B cell (primary cell): Measurements from ENCODE around the gene PEPD. TPM values are rescaled to one million over a fixed set of nuclear protein-coding genes. Genes with fewer than 3 reads are reported as not detected.

Experiments
- ATAC-seq: fragments of 200-7000 bp; cut with Tn5 transposase; one replicate; pipeline ENCODE4 v1.10.0; 2021; ENCODE audit warnings: low read depth, mild to moderate bottlenecking, moderate number of reproducible peaks, moderate library complexity
- CTCF ChIA-PET: fragments of 350-600 bp; sonication (Branson Sonifier 250); formaldehyde crosslinking; loops from one replicate; lab custom pipeline; 2021; ENCODE audit warnings: antibody characterized with exemption, inconsistent platforms; lab: Charles Lee
- POLR2A ChIA-PET: fragments of 350-600 bp; sonication (Branson Sonifier 250); formaldehyde crosslinking; loops from one replicate; lab custom pipeline; 2021; ENCODE audit warnings: antibody characterized with exemption; lab: Charles Lee
- DNase-seq: peaks from one replicate; pipeline ENCODE4 v3.0.0; 2013
- H2AFZ ChIP-seq: 2 replicates; pipeline ENCODE4 v1.6.1; 2012; ENCODE audit warnings: mild to moderate bottlenecking, low read depth, low read length; ENCODE audit not compliant: insufficient read depth, poor library complexity, severe bottlenecking
- H3K27ac ChIP-seq, 2 donors: 1 replicate in 1 of 2; 2 replicates in 1 of 2; pipeline ENCODE4 v1.5.1; 2012 to 2013; ENCODE audit warnings: low read length in 2 of 2, mild to moderate bottlenecking in 2 of 2, moderate library complexity in 1 of 2
- H3K27me3 ChIP-seq, 4 experiments: fragments of 200-600 bp in 1 of 4; sonication (generic) in 1 of 4; replicated peaks in 1 of 4; 1 replicate in 2 of 4; 2 replicates in 2 of 4; pipeline versions ENCODE4 v1.6.1 to v1.7.0; 2013 to 2016; ENCODE audit warnings: low read length in 3 of 4, mild to moderate bottlenecking in 2 of 4, mixed read lengths in 1 of 4, moderate library complexity in 1 of 4; ENCODE audit not compliant: insufficient read depth in 4 of 4, control insufficient read depth in 3 of 4; ENCODE audit errors: control extremely low read depth in 1 of 4
- H3K36me3 ChIP-seq, 2 experiments: replicated peaks in 1 of 2; 1 replicate in 1 of 2; 2 replicates in 1 of 2; pipeline versions ENCODE4 v1.6.1 to v1.7.1; 2013; ENCODE audit warnings: low read length in 1 of 2; ENCODE audit not compliant: insufficient read depth in 2 of 2, control insufficient read depth in 1 of 2; ENCODE audit errors: control extremely low read depth in 1 of 2, extremely low read depth in 1 of 2
- H3K4me1 ChIP-seq, 2 donors: fragments of 200-600 bp in 1 of 2; sonication (generic) in 1 of 2; 1 replicate in 1 of 2; 2 replicates in 1 of 2; pipeline versions ENCODE4 v1.5.1 to v1.6.1; 2013 to 2017; ENCODE audit warnings: low read length in 2 of 2; ENCODE audit not compliant: control insufficient read depth in 2 of 2, insufficient read depth in 2 of 2
- H3K4me2 ChIP-seq: replicated peaks from 2 replicates; pipeline ENCODE3; 2012; ENCODE audit warnings: mild to moderate bottlenecking, low read depth, low read length; ENCODE audit not compliant: poor library complexity, severe bottlenecking
- H3K4me3 ChIP-seq, 5 experiments: fragments of 200-600 bp in 1 of 5; sonication (generic) in 1 of 5; 1 replicate in 3 of 5; 2 replicates in 2 of 5; pipeline versions ENCODE4 v1.5.1 to v1.7.0; 2011 to 2016; ENCODE audit warnings: low read length in 4 of 5, mild to moderate bottlenecking in 4 of 5, low read depth in 2 of 5, control low read depth in 1 of 5, moderate library complexity in 1 of 5; ENCODE audit not compliant: insufficient read depth in 1 of 5; ENCODE audit errors: control extremely low read depth in 1 of 5, extremely low read depth in 1 of 5
- H3K79me2 ChIP-seq: fragments of 200-600 bp; sonication (generic); one replicate; pipeline ENCODE4 v1.6.0; 2016; ENCODE audit warnings: low read length; ENCODE audit not compliant: control insufficient read depth, insufficient read depth
- H3K9ac ChIP-seq: fragments of 200-600 bp; sonication (generic); 2 replicates; pipeline ENCODE4 v1.6.1; 2017; ENCODE audit warnings: mild to moderate bottlenecking, low read length, moderate library complexity
- H3K9me3 ChIP-seq, 3 donors: one replicate each; pipeline versions ENCODE4 v1.6.1 to v1.7.1; 2013; ENCODE audit warnings: low read length in 2 of 3; ENCODE audit not compliant: control insufficient read depth in 2 of 3, insufficient read depth in 1 of 3; ENCODE audit errors: control extremely low read depth in 1 of 3
- H4K20me1 ChIP-seq: 2 replicates; pipeline ENCODE4 v1.6.0; 2012; ENCODE audit warnings: mild to moderate bottlenecking, low read length; ENCODE audit not compliant: insufficient read depth, control insufficient read depth, poor library complexity, severe bottlenecking
- H3K27ac Mint-ChIP-seq: one replicate; pipeline ENCODE4 v1.8.0; 2021; ENCODE audit warnings: mixed read lengths
- H3K27me3 Mint-ChIP-seq: one replicate; pipeline ENCODE4 v1.8.0; 2021; ENCODE audit warnings: mixed read lengths
- H3K4me1 Mint-ChIP-seq: one replicate; pipeline ENCODE4 v1.8.0; 2021; ENCODE audit warnings: mixed read lengths
- H3K4me3 Mint-ChIP-seq: one replicate; pipeline ENCODE4 v1.8.0; 2021; ENCODE audit warnings: mixed read lengths
- H3K9me3 Mint-ChIP-seq: one replicate; pipeline ENCODE4 v1.8.0; 2022; ENCODE audit warnings: mixed read lengths; ENCODE audit not compliant: insufficient read depth
- CTCF ChIP-seq: fragments of 200-600 bp; IDR thresholded peaks from one replicate; pipeline ENCODE4 v1.8.0; 2022; ENCODE audit warnings: antibody characterized with exemption, mild to moderate bottlenecking
- EZH2 ChIP-seq: IDR thresholded peaks from 2 replicates; pipeline ENCODE4 v1.6.1; 2012; ENCODE audit warnings: borderline replicate concordance, low read depth, mild to moderate bottlenecking, moderate library complexity, low read length; ENCODE audit not compliant: insufficient read depth, poor library complexity, severe bottlenecking
- WGBS: methylation state at CpG from one replicate; pipeline ENCODE4 v1.1.5; 2013; ENCODE audit warnings: missing lambda C conversion rate; ENCODE audit not compliant: insufficient coverage; 5-methylcytosine and 5-hydroxymethylcytosine counted together
- intact Hi-C: fragments of 100-400 bp; cut with micrococcal nuclease; formaldehyde crosslinking; loops from one replicate; pipeline ENCODE4 v1.10.0; 2022
- polyA plus RNA-seq: library from polyadenylated mRNA; depleted of rRNA; stranded (reverse); fragments of >200 nt; gene quantifications from 2 replicates; pipeline ENCODE4 v1.2.3, GENCODE V29; 2012
- total RNA-seq, 2 donors: library from RNA; stranded (reverse); fragments of 120-200 nt in 1 of 2; gene quantifications; 1 replicate in 1 of 2; 2 replicates in 1 of 2; pipeline versions ENCODE4 v1.2.3 to v1.2.4, GENCODE V29; 2013 to 2022

Gene PEPD
- total and polyA plus RNA-seq, 2 donors (not counting 1 experiment from before 2014, with no cell fraction given): 36.4 to 42.7 TPM

- Histone ChIP-seq H3K4me2 (no peak overlapping the region), H3K9me3 (no peaks in the 10 kb centered on the region), H3K9ac (no peak overlapping the region), H2AFZ (no peak overlapping the region), H3K4me1 (no peaks in the 10 kb centered on the region), H3K36me3 (peaks cover 0 to 3% of the 10 kb centered on the region in 2 experiments), H3K27ac (no peak overlapping the region), H3K27me3 (no peaks in the 10 kb centered on the region), H4K20me1 (peaks cover 5% of the 10 kb centered on the region), H3K4me3 (no peak overlapping the region), H3K79me2 (no peaks in the 10 kb centered on the region)
- Mint-ChIP-seq H3K27ac (no peak overlapping the region), H3K4me1 (no peaks in the 10 kb centered on the region), H3K4me3 (no peak overlapping the region), H3K27me3 (no peaks in the 10 kb centered on the region), H3K9me3 (no peaks in the 10 kb centered on the region)
- ATAC-seq (no peak), DNase-seq (no peak)
- TF ChIP-seq EZH2 (no peak), CTCF (no peak)
- CTCF ChIA-PET: interaction anchor here (7.7 kb wide), 1 partner anchor 170 kb away, joined by 211 read pairs; no protein-coding TSS in a partner anchor
- POLR2A ChIA-PET: no interaction called here
- WGBS: 94% methylated on average over 20 of the region's 21 CpGs
- intact Hi-C loops: no loop called here
Observed at GRCh38 chr19:33410915-33411401, 110.6 kb downstream of the PEPD start.

- Histone ChIP-seq H3K27ac (no peak overlapping the region), H3K36me3 (peaks cover 0 to 3% of the 10 kb centered on the region in 2 experiments), H3K4me2 (no peak overlapping the region), H3K4me1 (no peaks in the 10 kb centered on the region), H3K9ac (no peak overlapping the region), H3K79me2 (no peaks in the 10 kb centered on the region), H3K9me3 (no peaks in the 10 kb centered on the region), H2AFZ (no peak overlapping the region), H3K4me3 (no peak overlapping the region), H4K20me1 (peaks cover 5% of the 10 kb centered on the region), H3K27me3 (no peaks in the 10 kb centered on the region)
- Mint-ChIP-seq H3K4me3 (no peak overlapping the region), H3K4me1 (no peaks in the 10 kb centered on the region), H3K27me3 (no peaks in the 10 kb centered on the region), H3K9me3 (no peaks in the 10 kb centered on the region), H3K27ac (no peak overlapping the region)
- POLR2A ChIA-PET: no interaction called here
- ATAC-seq (no peak), DNase-seq (no peak)
- intact Hi-C loops: loop anchor here (5.0 kb wide), 1 partner anchor 283 kb away; no protein-coding TSS in a partner anchor
- TF ChIP-seq CTCF (no peak), EZH2 (no peak)
- CTCF ChIA-PET: interaction anchor here (0.6 to 7.7 kb wide), 2 partner anchors 169 to 287 kb away, joined by 5 to 211 read pairs; no protein-coding TSS in a partner anchor
- WGBS: 98% methylated on average over 27 of the region's 27 CpGs
Observed at GRCh38 chr19:33409906-33410685, 111.5 kb downstream of the PEPD start.
